Body of pancreas (tissue), 4 donors: ENCODE results near the gene TUFM.

Experiments used
- POLR2A ChIP-seq, 3 donors: fragments of 450-650 bp; IDR thresholded peaks; one replicate each; pipeline ENCODE4 v1.6.1; 2016; ENCODE audit warnings: antibody characterized with exemption in 3 of 3, mild to moderate bottlenecking in 2 of 3
- TF ChIP-seq, protein P1 (sequence below), 7 experiments: fragments of 450-650 bp in 4 of 7; fragments of 200-600 bp in 3 of 7; sonication (generic) in 3 of 7; IDR thresholded peaks; one replicate each; pipeline ENCODE4 v1.5.1; 2016 to 2019; ENCODE audit warnings: antibody characterized with exemption in 7 of 7

- TF ChIP-seq POLR2A (IDR thresholded peaks at IDR 0.05): no peak
- TF ChIP-seq, protein P1, sequence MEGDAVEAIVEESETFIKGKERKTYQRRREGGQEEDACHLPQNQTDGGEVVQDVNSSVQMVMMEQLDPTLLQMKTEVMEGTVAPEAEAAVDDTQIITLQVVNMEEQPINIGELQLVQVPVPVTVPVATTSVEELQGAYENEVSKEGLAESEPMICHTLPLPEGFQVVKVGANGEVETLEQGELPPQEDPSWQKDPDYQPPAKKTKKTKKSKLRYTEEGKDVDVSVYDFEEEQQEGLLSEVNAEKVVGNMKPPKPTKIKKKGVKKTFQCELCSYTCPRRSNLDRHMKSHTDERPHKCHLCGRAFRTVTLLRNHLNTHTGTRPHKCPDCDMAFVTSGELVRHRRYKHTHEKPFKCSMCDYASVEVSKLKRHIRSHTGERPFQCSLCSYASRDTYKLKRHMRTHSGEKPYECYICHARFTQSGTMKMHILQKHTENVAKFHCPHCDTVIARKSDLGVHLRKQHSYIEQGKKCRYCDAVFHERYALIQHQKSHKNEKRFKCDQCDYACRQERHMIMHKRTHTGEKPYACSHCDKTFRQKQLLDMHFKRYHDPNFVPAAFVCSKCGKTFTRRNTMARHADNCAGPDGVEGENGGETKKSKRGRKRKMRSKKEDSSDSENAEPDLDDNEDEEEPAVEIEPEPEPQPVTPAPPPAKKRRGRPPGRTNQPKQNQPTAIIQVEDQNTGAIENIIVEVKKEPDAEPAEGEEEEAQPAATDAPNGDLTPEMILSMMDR (IDR thresholded peaks at IDR 0.05): no peak
Measured at GRCh38 chr16:28874406-28874805, 28.3 kb upstream of the TUFM start.
